ENCODE data around the gene MYMK.

DNA sequence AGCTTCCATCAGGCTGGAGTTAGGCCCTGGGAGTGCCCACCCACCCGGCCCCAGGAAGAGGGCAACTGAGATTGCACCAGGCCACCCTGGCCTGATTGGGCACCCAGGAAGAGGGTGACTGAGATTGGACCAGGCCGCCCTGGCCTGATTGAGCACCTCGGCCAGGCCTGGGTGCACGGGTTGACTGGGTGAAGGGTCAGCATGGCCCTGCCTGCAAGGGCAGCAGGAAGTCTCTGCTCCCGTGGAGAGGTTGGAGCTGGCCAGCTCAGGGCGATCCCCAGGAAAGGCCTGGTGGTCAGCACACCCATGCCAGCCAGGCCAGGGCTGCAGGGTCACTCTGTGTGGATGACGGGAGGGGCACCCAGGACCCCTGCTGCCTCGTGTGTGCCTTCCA is 21.5 kb upstream of the MYMK start:
- TF ChIP-seq, protein P1, sequence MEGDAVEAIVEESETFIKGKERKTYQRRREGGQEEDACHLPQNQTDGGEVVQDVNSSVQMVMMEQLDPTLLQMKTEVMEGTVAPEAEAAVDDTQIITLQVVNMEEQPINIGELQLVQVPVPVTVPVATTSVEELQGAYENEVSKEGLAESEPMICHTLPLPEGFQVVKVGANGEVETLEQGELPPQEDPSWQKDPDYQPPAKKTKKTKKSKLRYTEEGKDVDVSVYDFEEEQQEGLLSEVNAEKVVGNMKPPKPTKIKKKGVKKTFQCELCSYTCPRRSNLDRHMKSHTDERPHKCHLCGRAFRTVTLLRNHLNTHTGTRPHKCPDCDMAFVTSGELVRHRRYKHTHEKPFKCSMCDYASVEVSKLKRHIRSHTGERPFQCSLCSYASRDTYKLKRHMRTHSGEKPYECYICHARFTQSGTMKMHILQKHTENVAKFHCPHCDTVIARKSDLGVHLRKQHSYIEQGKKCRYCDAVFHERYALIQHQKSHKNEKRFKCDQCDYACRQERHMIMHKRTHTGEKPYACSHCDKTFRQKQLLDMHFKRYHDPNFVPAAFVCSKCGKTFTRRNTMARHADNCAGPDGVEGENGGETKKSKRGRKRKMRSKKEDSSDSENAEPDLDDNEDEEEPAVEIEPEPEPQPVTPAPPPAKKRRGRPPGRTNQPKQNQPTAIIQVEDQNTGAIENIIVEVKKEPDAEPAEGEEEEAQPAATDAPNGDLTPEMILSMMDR (IDR thresholded peaks at IDR 0.05; ENCODE audit: control extremely low read depth in 1 of 3, insufficient read depth in 1 of 3, low read depth in 1 of 3, low read length in 3 of 3), result no peak
- TF ChIP-seq USF2 (IDR thresholded peaks at IDR 0.05; ENCODE audit: low read length), result no peak
- TF ChIP-seq EP300 (IDR thresholded peaks at IDR 0.05; ENCODE audit: borderline replicate concordance in 1 of 2, low read depth in 2 of 2, low read length in 2 of 2), result no peak
- no peak for TF ChIP-seq MAX (IDR thresholded peaks at IDR 0.05)
- no peak for TF ChIP-seq POLR2AphosphoS5 (IDR thresholded peaks at IDR 0.05; ENCODE audit: low read depth, low read length)
- TF ChIP-seq HDAC2 (IDR thresholded peaks at IDR 0.05; ENCODE audit: borderline replicate concordance in 1 of 2, low read depth in 2 of 2, low read length in 2 of 2), result no peak
- no peak for TF ChIP-seq EZH2 (IDR thresholded peaks at IDR 0.05; ENCODE audit: low read depth, low read length, severe bottlenecking)
- no peak for TF ChIP-seq MAFK (IDR thresholded peaks at IDR 0.05; ENCODE audit: low read depth, low read length)
- TF ChIP-seq KDM5A (IDR thresholded peaks at IDR 0.05; ENCODE audit: low read length), result no peak
- no peak for TF ChIP-seq TAF1 (IDR thresholded peaks at IDR 0.05; ENCODE audit: low read depth, low read length)
- TF ChIP-seq RBBP5 (IDR thresholded peaks at IDR 0.05; ENCODE audit: borderline replicate concordance, low read depth, low read length), result no peak
- no peak for TF ChIP-seq SP4 (IDR thresholded peaks at IDR 0.05; ENCODE audit: low read length)
